Naive thymus-derived CD4-positive, alpha-beta T cell (primary cell): Measurements from ENCODE around the gene MSMP. TPM values are rescaled to one million over a fixed set of nuclear protein-coding genes. Genes with fewer than 3 reads are reported as not detected.

Source experiments
- ATAC-seq: fragments of 150-1000 bp; cut with Tn5 transposase; 2 replicates; pipeline ENCODE4 v1.10.0; 2021; ENCODE audit warnings: mild to moderate bottlenecking, moderate library complexity
- CTCF ChIA-PET: fragments of 350-600 bp; sonication (Branson Sonifier 250); formaldehyde crosslinking; loops from one replicate; lab custom pipeline; 2021; ENCODE audit warnings: antibody characterized with exemption; lab: Charles Lee
- POLR2A ChIA-PET: fragments of 350-600 bp; sonication (Branson Sonifier 250); formaldehyde crosslinking; loops from one replicate; lab custom pipeline; 2021; ENCODE audit warnings: antibody characterized with exemption, inconsistent platforms; lab: Charles Lee
- DNase-seq, 9 donors: peaks; one replicate each; pipeline versions ENCODE4 v3.0.0 to v3.0.0-alpha.2; 2020 to 2022; ENCODE audit warnings: mixed read lengths in 1 of 9
- H3K27ac ChIP-seq: one replicate; pipeline ENCODE4 v1.7.0; 2013; ENCODE audit warnings: mild to moderate bottlenecking, low read depth, low read length, moderate library complexity
- H3K27me3 ChIP-seq, 2 donors: one replicate each; pipeline ENCODE4 v1.7.0; 2013; ENCODE audit warnings: low read length in 2 of 2, mild to moderate bottlenecking in 2 of 2, moderate library complexity in 2 of 2; ENCODE audit not compliant: control insufficient read depth in 2 of 2, insufficient read depth in 2 of 2
- H3K36me3 ChIP-seq, 3 experiments: 1 replicate in 2 of 3; 2 replicates in 1 of 3; pipeline ENCODE4 v1.7.0; 2013; ENCODE audit warnings: low read length in 3 of 3, mild to moderate bottlenecking in 3 of 3, moderate library complexity in 1 of 3; ENCODE audit not compliant: insufficient read depth in 3 of 3, control insufficient read depth in 2 of 3
- H3K4me1 ChIP-seq, 2 donors: one replicate each; pipeline ENCODE4 v1.7.0; 2013; ENCODE audit warnings: low read length in 2 of 2, mild to moderate bottlenecking in 2 of 2, moderate library complexity in 1 of 2; ENCODE audit not compliant: control insufficient read depth in 2 of 2, insufficient read depth in 2 of 2
- H3K4me3 ChIP-seq: 2 replicates; pipeline ENCODE4 v1.7.0; 2013; ENCODE audit warnings: mild to moderate bottlenecking, low read length
- H3K9me3 ChIP-seq, 3 experiments: 1 replicate in 2 of 3; 2 replicates in 1 of 3; pipeline ENCODE4 v1.7.0; 2013; ENCODE audit warnings: low read length in 3 of 3; ENCODE audit not compliant: control insufficient read depth in 2 of 3
- H3K27ac Mint-ChIP-seq, 9 donors: one replicate each; pipeline ENCODE4 v1.8.0; 2020 to 2022; ENCODE audit warnings: mixed read lengths in 9 of 9, mild to moderate bottlenecking in 8 of 9, moderate library complexity in 5 of 9, inconsistent platforms in 2 of 9
- H3K27me3 Mint-ChIP-seq, 5 donors: one replicate each; pipeline ENCODE4 v1.8.0; 2021 to 2022; ENCODE audit warnings: mixed read lengths in 5 of 5, mild to moderate bottlenecking in 1 of 5
- H3K36me3 Mint-ChIP-seq, 5 donors: one replicate each; pipeline ENCODE4 v1.8.0; 2020 to 2022; ENCODE audit warnings: mixed read lengths in 5 of 5, mild to moderate bottlenecking in 3 of 5, inconsistent platforms in 1 of 5
- H3K4me1 Mint-ChIP-seq, 7 donors: one replicate each; pipeline ENCODE4 v1.8.0; 2020 to 2022; ENCODE audit warnings: mixed read lengths in 7 of 7, mild to moderate bottlenecking in 3 of 7, inconsistent platforms in 1 of 7
- H3K4me3 Mint-ChIP-seq, 10 donors: one replicate each; pipeline ENCODE4 v1.8.0; 2020 to 2022; ENCODE audit warnings: mild to moderate bottlenecking in 10 of 10, mixed read lengths in 10 of 10, moderate library complexity in 6 of 10, inconsistent platforms in 2 of 10
- H3K9me3 Mint-ChIP-seq, 11 donors: one replicate each; pipeline ENCODE4 v1.8.0; 2020 to 2022; ENCODE audit warnings: mixed read lengths in 11 of 11, mild to moderate bottlenecking in 4 of 11, inconsistent platforms in 1 of 11, moderate library complexity in 1 of 11
- intact Hi-C, 2 donors: fragments of 100-400 bp; cut with micrococcal nuclease; formaldehyde crosslinking; loops; one replicate each; pipeline ENCODE4 v1.15.1; 2023
- polyA plus RNA-seq, 2 donors: library from polyadenylated mRNA; unstranded; fragments of 300-500 nt; fragmentation: Illumina TruSeq; gene quantifications; one replicate each; pipeline ENCODE4 v1.2.3, GENCODE V29; 2021
- total RNA-seq, 6 experiments: library from RNA in 5 of 6; stranded (reverse) in 5 of 6; gene quantifications; 1 replicate in 5 of 6; 2 replicates in 1 of 6; pipeline ENCODE4 v1.2.3 and lab custom pipeline; 2021 to 2026

The MSMP gene
- total and polyA plus RNA-seq, 7 experiments from 2014 or later: 0.48 to 0.84 (median 0.61) TPM; not detected in 4

DNA sequence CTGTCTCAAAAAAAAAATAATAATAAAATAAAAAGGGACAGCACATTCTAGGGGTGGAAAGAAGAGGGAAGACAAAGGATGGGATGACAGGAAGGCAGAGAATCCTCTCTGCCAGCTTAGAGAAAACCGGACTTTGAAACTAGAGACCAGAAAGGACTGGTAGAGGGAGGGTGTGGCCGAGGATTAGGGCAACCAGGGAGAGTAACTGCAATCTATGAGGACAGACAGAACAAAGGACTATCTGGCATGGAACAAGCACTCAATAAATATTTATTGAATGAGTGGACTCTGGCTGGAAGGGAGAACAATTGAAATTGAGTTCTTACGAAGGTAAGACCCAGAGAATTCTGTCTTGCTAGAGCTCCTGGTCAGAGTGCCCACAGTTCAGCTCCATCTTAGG lies 7.5 kb downstream of the MSMP start:
- DNase-seq (no peak), ATAC-seq (no peak)
- CTCF ChIA-PET: interaction anchor here (2.3 to 5.6 kb wide), 3 partner anchors 10 to 88 kb away, joined by 5 to 61 read pairs (median 13); no protein-coding TSS in a partner anchor
- Histone ChIP-seq H3K36me3 (peaks cover 0 to 47% (median 0%) of the 10 kb centered on the region in 3 experiments), H3K4me3 (no peak overlapping the region), H3K27me3 (no peaks in the 10 kb centered on the region), H3K4me1 (peaks cover 32 to 33% of the 10 kb centered on the region in 2 donors), H3K27ac (no peak overlapping the region), H3K9me3 (no peaks in the 10 kb centered on the region)
- POLR2A ChIA-PET: interaction anchor here (0.7 to 5.1 kb wide), 4 partner anchors 10 to 159 kb away, joined by 8 to 34 read pairs (median 16); no protein-coding TSS in a partner anchor
- Mint-ChIP-seq H3K27me3 (no peaks in the 10 kb centered on the region), H3K9me3 (no peaks in the 10 kb centered on the region), H3K4me1 (peaks cover 43 to 83% (median 57%) of the 10 kb centered on the region in 7 donors), H3K4me3 (peak overlapping the region in 9 of 10 donors; percentile 54 to 93 (median 89)), H3K36me3 (peaks cover 0 to 26% (median 7%) of the 10 kb centered on the region in 5 donors), H3K27ac (peak overlapping the region in 5 of 9 donors; percentile 25 to 96 (median 49))
- intact Hi-C loops: loop anchor here (5.0 kb wide), 2 partner anchors 291 to 629 kb away; partner anchors contain the start of genes ATOSB (in 1 of the 2) and RECK (in 1 of the 2)

DNA sequence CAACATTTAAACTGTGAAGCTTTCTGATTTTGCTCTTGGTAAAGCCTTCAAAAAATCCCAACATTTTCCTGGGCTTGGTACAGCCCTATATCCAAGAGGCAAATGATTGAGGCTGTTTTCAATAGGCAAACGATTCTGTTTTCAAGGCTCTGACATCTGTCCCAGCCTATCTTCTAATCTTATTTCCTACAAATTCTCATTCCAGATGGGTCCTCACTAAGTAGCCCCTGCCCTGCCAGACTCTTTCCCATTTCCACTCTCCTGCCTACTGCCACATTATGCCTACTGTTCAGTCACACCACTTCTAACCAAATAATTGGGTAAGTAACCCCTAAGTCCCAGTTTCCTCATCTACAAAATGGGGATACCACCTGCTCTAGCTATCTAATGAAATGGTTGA lies 8.5 kb downstream of the MSMP start:
- Histone ChIP-seq H3K9me3 (no peaks in the 10 kb centered on the region), H3K27ac (no peak overlapping the region), H3K4me1 (peaks cover 32 to 33% of the 10 kb centered on the region in 2 donors), H3K36me3 (peaks cover 0 to 46% (median 0%) of the 10 kb centered on the region in 3 experiments), H3K27me3 (no peaks in the 10 kb centered on the region), H3K4me3 (no peak overlapping the region)
- intact Hi-C loops: loop anchor here (5.0 kb wide), 2 partner anchors 292 to 628 kb away; partner anchors contain the start of genes ATOSB (in 1 of the 2) and RECK (in 1 of the 2)
- ATAC-seq: no peak
- Mint-ChIP-seq H3K27ac (peak overlapping the region in 5 of 9 donors; percentile 53 to 82 (median 78)), H3K36me3 (peaks cover 0 to 23% (median 7%) of the 10 kb centered on the region in 5 donors), H3K27me3 (no peaks in the 10 kb centered on the region), H3K4me1 (peaks cover 43 to 76% (median 59%) of the 10 kb centered on the region in 7 donors), H3K4me3 (peak overlapping the region in 5 of 10 donors; percentile 60 to 93 (median 78)), H3K9me3 (no peaks in the 10 kb centered on the region)
- CTCF ChIA-PET: interaction anchor here (0.6 to 5.6 kb wide), 3 partner anchors 9 to 49 kb away, joined by 3 to 61 read pairs (median 3); no protein-coding TSS in a partner anchor
- POLR2A ChIA-PET: interaction anchor here (0.6 to 5.1 kb wide), 4 partner anchors 13 to 98 kb away, joined by 3 to 34 read pairs (median 4); partner anchors contain the start of genes CREB3, RMRP and TLN1
- no peak for DNase-seq

DNA sequence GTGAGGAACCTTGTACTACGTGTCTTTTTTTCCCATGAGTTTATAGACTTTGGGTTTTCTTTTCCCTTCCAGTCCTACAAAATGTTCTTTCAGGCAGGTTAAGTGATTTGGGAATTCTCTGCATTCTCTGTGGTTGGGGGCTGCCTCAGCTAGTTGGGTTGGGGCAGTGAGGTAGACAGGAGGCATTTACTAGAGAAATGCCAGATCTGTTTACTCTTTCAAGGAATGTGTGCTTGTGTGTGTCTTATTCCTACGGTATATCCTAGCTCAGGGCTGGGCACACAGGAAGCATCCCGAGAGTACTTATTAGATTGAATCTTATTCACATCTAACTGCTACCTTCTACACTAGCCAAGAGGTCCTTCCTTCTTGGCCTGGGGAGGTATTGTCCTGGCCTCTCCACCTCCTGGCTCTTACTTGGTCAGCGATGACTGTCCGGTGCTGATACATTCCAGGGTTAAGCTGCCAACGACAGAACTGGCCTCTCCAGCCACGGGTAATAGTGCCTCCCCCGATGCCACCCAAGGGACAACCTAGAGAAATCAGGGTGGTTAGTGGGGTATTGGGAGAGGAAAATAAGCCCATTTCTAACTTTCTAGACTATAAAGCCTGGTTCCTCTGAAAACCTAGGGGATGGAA lies 10.1 kb downstream of the MSMP start:
- POLR2A ChIA-PET: interaction anchor here (0.7 to 2.0 kb wide), 4 partner anchors 10 to 68 kb away, joined by 3 to 5 read pairs (median 3); partner anchors contain the start of genes CREB3, MSMP, SPAG8 and TLN1
- H3K4me1 Mint-ChIP-seq: peaks cover 38 to 64% (median 50%) of the 10 kb centered on the region in 7 donors
- intact Hi-C loops: no loop called here

DNA sequence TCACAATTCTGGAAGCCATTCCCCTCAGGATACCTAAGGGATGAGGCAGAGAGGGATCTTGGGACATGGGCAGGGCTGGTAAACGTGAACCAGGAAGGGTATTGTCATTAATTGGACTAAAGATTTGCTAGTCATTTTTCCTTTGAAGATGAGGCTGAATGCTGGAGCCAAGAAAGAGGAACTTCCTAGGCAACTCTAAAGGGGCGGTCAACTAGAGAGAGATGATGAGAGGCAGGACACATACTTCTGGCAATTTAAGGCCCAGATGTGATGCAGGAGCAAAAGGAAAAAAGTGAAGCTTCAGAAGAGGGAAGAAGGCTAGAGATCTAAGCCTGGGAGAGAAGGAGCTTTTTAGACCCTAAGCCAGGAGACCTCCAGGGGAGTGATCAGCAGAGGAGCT lies 10.6 kb downstream of the MSMP start:
- Histone ChIP-seq H3K36me3 (peaks cover 0 to 61% (median 0%) of the 10 kb centered on the region in 3 experiments), H3K27me3 (no peaks in the 10 kb centered on the region), H3K9me3 (no peaks in the 10 kb centered on the region), H3K4me3 (no peak overlapping the region), H3K27ac (no peak overlapping the region), H3K4me1 (peaks cover 23% of the 10 kb centered on the region in 2 donors)
- POLR2A ChIA-PET: interaction anchor here (0.7 to 2.0 kb wide), 3 partner anchors 10 to 69 kb away, joined by 3 to 5 read pairs (median 3); partner anchors contain the start of genes MSMP, SPAG8 and TLN1
- peaks cover 0 to 2% (median 0%) of the 10 kb centered on the region in 11 donors for H3K9me3 Mint-ChIP-seq
- H3K36me3 Mint-ChIP-seq: peaks cover 0 to 29% (median 14%) of the 10 kb centered on the region in 5 donors
- CTCF ChIA-PET: interaction anchor here (0.7 kb wide), 1 partner anchor 11 kb away, joined by 3 read pairs; the partner anchor contains the start of genes CREB3 and TLN1
- DNase-seq (no peak), ATAC-seq (no peak)
- H3K27ac Mint-ChIP-seq: peak overlapping the region in 1 of 9 donors; percentile 1
- no peak overlapping the region for H3K4me3 Mint-ChIP-seq
- no peaks in the 10 kb centered on the region for H3K27me3 Mint-ChIP-seq
- peaks cover 38 to 62% (median 50%) of the 10 kb centered on the region in 7 donors for H3K4me1 Mint-ChIP-seq
- intact Hi-C loops: no loop called here

More for the DNA sequence above, 10.1 kb downstream of the MSMP start:
- Mint-ChIP-seq H3K9me3 (no peaks in the 10 kb centered on the region), H3K36me3 (peaks cover 0 to 27% (median 9%) of the 10 kb centered on the region in 5 donors), H3K27ac (peak overlapping the region in 2 of 9 donors; percentile 22 to 52), H3K27me3 (no peaks in the 10 kb centered on the region), H3K4me3 (no peak overlapping the region)
- CTCF ChIA-PET: interaction anchor here (0.7 kb wide), 1 partner anchor 12 kb away, joined by 3 read pairs; the partner anchor contains the start of genes CREB3 and TLN1
- peaks cover 0 to 55% (median 0%) of the 10 kb centered on the region in 3 experiments for H3K36me3 ChIP-seq
- H3K9me3 ChIP-seq: no peaks in the 10 kb centered on the region
- no peak overlapping the region for H3K4me3 ChIP-seq
- DNase-seq (no peak), ATAC-seq (no peak)
- no peak overlapping the region for H3K27ac ChIP-seq
- peaks cover 23% of the 10 kb centered on the region in 2 donors for H3K4me1 ChIP-seq
- no peaks in the 10 kb centered on the region for H3K27me3 ChIP-seq

DNA sequence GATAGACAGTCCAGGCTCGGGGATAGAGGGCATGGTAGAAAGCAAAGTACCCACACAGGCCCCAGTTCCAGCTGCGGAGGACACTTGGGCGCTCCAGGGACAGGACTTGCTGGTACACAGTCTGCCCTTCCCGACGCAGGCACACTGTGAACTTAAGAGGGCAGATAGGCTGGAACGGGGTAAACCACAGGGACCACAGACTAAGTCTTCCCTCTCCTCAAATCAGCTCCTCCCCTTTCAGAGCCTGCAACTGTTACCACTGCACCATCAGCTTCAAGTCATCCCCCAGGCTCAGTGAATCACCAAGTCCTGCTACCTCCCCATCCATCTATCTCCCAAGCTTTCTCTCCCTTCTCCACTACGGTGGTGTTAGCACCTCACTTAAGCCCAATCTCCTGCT lies 12.3 kb downstream of the MSMP start:
- no peaks in the 10 kb centered on the region for H3K27me3 Mint-ChIP-seq
- intact Hi-C loops: no loop called here
- Histone ChIP-seq H3K4me1 (peaks cover 7 to 9% of the 10 kb centered on the region in 2 donors), H3K4me3 (no peak overlapping the region), H3K27ac (no peak overlapping the region), H3K36me3 (peaks cover 0 to 78% (median 8%) of the 10 kb centered on the region in 3 experiments), H3K27me3 (no peaks in the 10 kb centered on the region), H3K9me3 (no peaks in the 10 kb centered on the region)
- peaks cover 24 to 45% (median 34%) of the 10 kb centered on the region in 7 donors for H3K4me1 Mint-ChIP-seq
- H3K4me3 Mint-ChIP-seq: peak overlapping the region in 1 of 10 donors; percentile 2
- ChIA-PET CTCF (interaction anchor here (1.1 to 1.3 kb wide), 2 partner anchors 9 to 15 kb away, joined by 3 read pairs; partner anchors contain the start of gene CREB3), POLR2A (interaction anchor here (1.1 kb wide), 1 partner anchor 11 kb away, joined by 3 read pairs; no protein-coding TSS in a partner anchor)
- H3K36me3 Mint-ChIP-seq: peaks cover 0 to 31% (median 14%) of the 10 kb centered on the region in 5 donors
- peak overlapping the region in 4 of 9 donors; percentile 6 to 82 (median 65) for H3K27ac Mint-ChIP-seq
- H3K9me3 Mint-ChIP-seq: peaks cover 0 to 2% (median 0%) of the 10 kb centered on the region in 11 donors
- DNase-seq (peak in 1 of 9 donors; percentile 1), ATAC-seq (no peak)

DNA sequence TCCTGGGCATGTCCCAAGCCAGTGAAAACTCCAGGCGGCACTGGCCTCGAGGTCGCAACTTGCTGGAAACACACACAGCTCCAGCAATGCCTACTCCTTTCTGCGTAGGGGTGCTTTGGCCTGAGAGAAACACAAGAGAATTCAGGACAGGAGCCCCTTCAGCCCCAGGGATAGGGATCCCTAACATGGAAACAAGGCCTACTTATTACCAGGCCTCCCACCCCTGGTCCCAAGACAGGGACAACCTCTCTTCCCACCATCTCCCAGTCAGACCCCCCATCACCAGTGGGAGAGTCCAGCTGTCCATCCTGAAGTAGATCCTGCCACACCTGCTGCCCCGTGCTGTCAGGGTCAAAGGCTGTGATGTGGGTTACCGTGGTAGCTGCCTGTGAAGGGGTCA lies 13.8 kb downstream of the MSMP start:
- no peak overlapping the region for H3K4me3 ChIP-seq
- Mint-ChIP-seq H3K9me3 (peaks cover 0 to 2% (median 0%) of the 10 kb centered on the region in 11 donors), H3K4me3 (no peak overlapping the region), H3K4me1 (peaks cover 16 to 42% (median 25%) of the 10 kb centered on the region in 7 donors), H3K27me3 (no peaks in the 10 kb centered on the region), H3K27ac (no peak overlapping the region), H3K36me3 (peaks cover 5 to 25% (median 20%) of the 10 kb centered on the region in 5 donors)
- H3K4me1 ChIP-seq: no peaks in the 10 kb centered on the region
- peaks cover 0 to 87% (median 8%) of the 10 kb centered on the region in 3 experiments for H3K36me3 ChIP-seq
- no peak for ATAC-seq
- no peak for DNase-seq
- H3K27me3 ChIP-seq: no peaks in the 10 kb centered on the region
- ChIA-PET CTCF (interaction anchor here (0.8 kb wide), 1 partner anchor 142 kb away, joined by 3 read pairs; no protein-coding TSS in a partner anchor), POLR2A (interaction anchor here (0.7 to 1.0 kb wide), 2 partner anchors 10 to 11 kb away, joined by 3 read pairs; no protein-coding TSS in a partner anchor)
- no peaks in the 10 kb centered on the region for H3K9me3 ChIP-seq
- intact Hi-C loops: no loop called here
- H3K27ac ChIP-seq: no peak overlapping the region
